GM12872 (cell line): Measurements from ENCODE around the gene ARL4A.

Experiments used
- CTCF ChIP-seq: IDR thresholded peaks from 3 replicates; pipeline ENCODE4 v1.5.1; 2011; ENCODE audit warnings: low read depth, mild to moderate bottlenecking, low read length, moderate library complexity; ENCODE audit not compliant: insufficient read depth

Gene ARL4A

DNA sequence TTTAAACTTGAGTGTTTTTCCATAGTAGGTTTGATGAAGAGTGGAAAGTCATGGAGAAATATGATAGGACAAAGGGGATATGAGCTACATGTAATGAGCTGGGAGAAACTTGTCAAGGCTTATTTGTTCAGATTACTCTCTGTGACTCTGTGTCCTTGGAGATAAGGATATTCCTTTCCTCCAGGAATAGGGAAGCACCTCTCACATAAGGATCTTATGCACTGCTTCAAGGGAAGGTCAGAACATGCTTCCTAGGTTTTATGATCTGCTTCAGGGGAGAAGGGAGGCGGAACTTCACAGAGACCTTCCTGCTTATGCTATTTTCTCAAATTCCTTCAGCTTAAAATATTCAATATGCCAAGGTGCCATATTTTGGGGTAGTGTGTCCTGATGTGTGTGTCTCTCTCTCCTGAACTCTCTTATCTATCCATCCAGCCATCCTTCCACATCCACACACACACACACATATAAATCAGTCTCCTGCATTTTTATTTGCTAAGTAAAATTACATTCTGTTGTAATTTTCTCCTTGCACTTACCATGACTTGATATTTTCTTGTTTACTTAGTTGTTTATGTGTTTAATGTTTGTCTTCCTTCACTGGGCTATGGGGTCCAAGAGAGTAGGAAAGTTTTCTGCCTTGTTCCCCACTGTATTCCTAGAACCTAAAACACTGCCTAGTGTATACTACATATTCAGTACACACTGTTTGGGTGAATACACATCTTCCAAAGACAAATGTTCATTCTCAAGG, 26.4 kb downstream of the ARL4A start:
- no peak for TF ChIP-seq CTCF

GRCh38 chr7:12714379-12714737, 26.9 kb downstream of the ARL4A start:
- TF ChIP-seq CTCF, result no peak

DNA sequence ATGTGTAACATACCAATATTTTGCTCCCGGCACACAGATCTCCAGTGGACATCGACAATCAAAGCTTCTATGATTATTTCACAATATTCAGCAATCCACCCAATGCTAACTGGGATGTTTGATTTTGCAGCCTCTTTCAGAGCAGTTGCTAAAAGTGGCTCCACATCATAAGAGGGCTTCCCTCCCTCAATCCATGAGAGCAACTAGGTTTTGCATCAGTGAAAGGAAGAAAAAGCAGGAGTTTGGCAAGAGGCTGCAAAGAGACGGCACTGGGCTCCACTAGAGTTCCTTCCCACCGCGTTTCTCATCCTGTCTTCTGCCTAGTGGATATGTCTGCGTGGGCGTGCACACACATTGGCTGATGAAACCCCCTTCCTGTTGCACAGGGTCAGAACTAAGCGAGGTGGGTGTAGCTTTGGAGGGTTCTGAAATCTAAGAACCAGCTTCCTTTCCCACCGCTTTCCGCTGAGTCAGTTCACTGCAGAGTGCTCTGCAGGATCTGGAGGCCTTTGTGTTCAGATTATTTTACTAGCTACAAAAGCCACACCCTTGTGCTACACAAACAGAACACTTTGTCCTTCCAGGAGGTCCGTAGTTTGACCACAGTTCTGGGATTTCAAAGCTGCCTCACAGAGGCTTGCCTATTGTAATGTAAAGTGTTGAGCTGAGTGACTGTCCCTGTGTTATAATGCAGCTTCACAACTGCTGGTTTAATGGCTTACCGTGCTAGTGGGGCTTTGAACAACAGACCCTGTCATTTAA, 28.1 kb downstream of the ARL4A start:
- no peak for TF ChIP-seq CTCF

DNA sequence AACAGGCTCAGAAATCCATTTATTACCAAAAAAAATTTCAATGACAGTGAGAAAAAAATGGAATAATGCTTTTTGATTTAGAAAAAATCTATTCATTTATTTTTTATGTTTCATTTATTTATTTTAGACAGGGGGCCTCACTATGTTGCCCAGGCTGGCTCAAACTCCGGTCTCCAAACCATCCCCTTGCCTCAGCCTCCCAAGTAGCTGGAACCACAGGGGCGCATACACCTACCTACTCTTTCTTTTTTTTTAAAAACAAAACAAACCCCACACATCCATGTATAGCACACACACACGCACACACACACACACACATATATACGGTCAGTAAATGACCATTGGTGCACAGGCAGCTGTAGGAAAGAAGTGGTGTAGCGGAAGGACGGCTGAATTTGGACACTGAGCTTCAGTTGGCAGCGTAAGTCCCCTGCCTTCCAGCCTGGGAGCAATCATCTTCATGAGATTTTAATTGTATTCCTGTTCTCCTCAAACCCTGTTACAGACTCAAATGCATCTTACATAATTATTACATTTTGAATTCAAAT, 28.8 kb downstream of the ARL4A start:
- TF ChIP-seq CTCF, result no peak

DNA sequence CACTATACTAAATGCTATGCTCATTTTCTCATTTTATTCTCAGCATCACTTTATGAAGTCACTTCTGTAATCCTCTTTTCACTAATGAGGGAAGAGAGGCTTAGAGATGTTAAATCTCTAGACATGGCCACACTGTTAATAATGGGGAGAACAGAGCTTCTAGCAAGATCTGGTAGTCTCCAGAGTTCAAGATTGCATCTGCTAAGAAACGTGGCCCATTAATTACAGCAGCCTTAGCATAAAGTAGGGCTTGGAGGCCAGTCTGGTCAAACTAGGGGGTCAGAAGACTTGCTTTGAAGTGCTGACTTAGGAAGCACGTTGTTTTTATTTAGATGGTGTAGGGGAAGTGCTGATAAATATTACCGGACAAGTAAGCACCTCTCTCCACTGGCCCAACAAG, 29.3 kb downstream of the ARL4A start:
- TF ChIP-seq CTCF, result no peak

DNA sequence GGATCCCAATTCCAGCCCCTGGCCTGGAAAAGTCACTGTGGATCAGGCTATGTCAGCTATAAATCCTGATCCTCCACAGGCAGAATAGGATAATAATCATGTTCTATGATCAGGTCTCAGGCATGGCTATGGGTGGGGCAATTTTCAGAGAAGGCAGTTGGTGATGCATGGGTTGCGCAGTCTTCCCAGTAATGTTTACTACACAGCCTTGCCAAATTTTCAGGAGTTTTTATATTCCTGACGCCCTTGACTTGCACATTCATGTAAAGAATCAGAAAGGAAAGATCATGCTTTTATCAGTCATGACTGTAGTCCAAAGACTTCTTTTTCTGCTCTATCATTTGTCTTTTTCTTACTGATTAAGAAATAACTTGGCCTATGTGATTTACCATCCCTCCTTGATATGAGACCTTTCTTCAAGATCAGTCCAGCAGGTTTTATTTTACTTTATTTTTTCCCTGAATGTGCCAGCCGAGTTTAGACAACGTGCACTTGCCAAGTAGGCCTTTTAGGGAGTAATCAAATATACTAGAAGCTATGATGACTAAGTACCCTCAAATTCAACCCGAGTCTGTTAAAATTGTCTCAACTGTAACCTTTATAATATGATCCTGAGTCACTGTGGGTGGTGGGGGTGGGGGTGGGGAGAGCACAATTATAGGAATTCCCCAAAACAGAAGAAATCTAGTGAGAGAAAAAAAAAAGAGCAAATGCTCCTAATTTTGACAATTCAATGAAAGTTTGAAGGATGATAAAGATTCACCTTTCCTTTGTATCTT, 31.9 kb downstream of the ARL4A start:
- TF ChIP-seq CTCF, result no peak

GRCh38 chr7:12719981-12720865, 32.8 kb downstream of the ARL4A start:
- TF ChIP-seq CTCF, result no peak
